Nephron (organoid): ENCODE results near the gene SLC25A22.

Experiments used
- H3K27ac Mint-ChIP-seq, 3 experiments: 2 replicates each; pipeline ENCODE4 v1.8.0; 2020; ENCODE audit warnings: mixed read lengths in 3 of 3, mild to moderate bottlenecking in 2 of 3, moderate library complexity in 1 of 3
- H3K27me3 Mint-ChIP-seq: 2 replicates; pipeline ENCODE4 v1.8.0; 2021; ENCODE audit warnings: low read depth, mild to moderate bottlenecking, moderate library complexity, mixed read lengths
- H3K36me3 Mint-ChIP-seq: 2 replicates; pipeline ENCODE4 v1.8.0; 2020; ENCODE audit warnings: low read depth, mixed read lengths
- H3K4me1 Mint-ChIP-seq: 2 replicates; pipeline ENCODE4 v1.8.0; 2020; ENCODE audit warnings: mixed read lengths
- H3K4me3 Mint-ChIP-seq, 3 experiments: 2 replicates each; pipeline ENCODE4 v1.8.0; 2020; ENCODE audit warnings: mild to moderate bottlenecking in 3 of 3, mixed read lengths in 3 of 3, moderate library complexity in 2 of 3
- H3K9me3 Mint-ChIP-seq: 2 replicates; pipeline ENCODE4 v1.8.0; 2020; ENCODE audit warnings: mixed read lengths
- CTCF ChIP-seq, 3 experiments: fragments of 200-600 bp; sonication (generic); IDR thresholded peaks; one replicate each; pipeline ENCODE4 v1.5.0; 2021; ENCODE audit warnings: antibody characterized with exemption in 3 of 3; ENCODE audit not compliant: unreplicated experiment in 3 of 3

Gene SLC25A22

GRCh38 chr11:791658-792534 is 6.2 kb downstream of the SLC25A22 start:
- no peak overlapping the region for H3K27ac Mint-ChIP-seq

GRCh38 chr11:790721-791564 is 7.1 kb downstream of the SLC25A22 start:
- TF ChIP-seq CTCF (IDR thresholded peaks at IDR 0.05; ENCODE audit: unreplicated experiment in 3 of 3): no peak
- Mint-ChIP-seq H3K4me3 (peak overlapping the region in 1 of 3 experiments; percentile 13), H3K36me3 (peaks cover 3% of the 10 kb centered on the region), H3K4me1 (peaks cover 7% of the 10 kb centered on the region), H3K27ac (no peak overlapping the region), H3K27me3 (no peaks in the 10 kb centered on the region), H3K9me3 (no peaks in the 10 kb centered on the region)

More at GRCh38 chr11:791658-792534, 6.2 kb downstream of the SLC25A22 start:
- H3K9me3 Mint-ChIP-seq: no peaks in the 10 kb centered on the region
- H3K4me1 Mint-ChIP-seq: peaks cover 7% of the 10 kb centered on the region
- peaks cover 3% of the 10 kb centered on the region for H3K36me3 Mint-ChIP-seq
- TF ChIP-seq CTCF (IDR thresholded peaks at IDR 0.05; ENCODE audit: unreplicated experiment in 3 of 3): no peak
- H3K4me3 Mint-ChIP-seq: no peak overlapping the region
- H3K27me3 Mint-ChIP-seq: no peaks in the 10 kb centered on the region

- Mint-ChIP-seq H3K4me1 (peaks cover 8% of the 10 kb centered on the region), H3K4me3 (peak within 1 kb of the TSS in 1 of 3 experiments; percentile 13), H3K27me3 (no peaks in the 10 kb centered on the region)
Observed at GRCh38 chr11:789943-790342, 8.1 kb downstream of the SLC25A22 start, which contains the start of gene CEND1. Gene CEND1, minus strand, starts transcription at chr11:790090. Its CDS starts 1,514 bp downstream, at chr11:788576.

GRCh38 chr11:788953-789940 is 8.8 kb downstream of the SLC25A22 start:
- TF ChIP-seq CTCF (IDR thresholded peaks at IDR 0.05; ENCODE audit: unreplicated experiment in 3 of 3): no peak
- H3K27ac Mint-ChIP-seq: no peak overlapping the region
- H3K4me3 Mint-ChIP-seq: no peak overlapping the region
- H3K9me3 Mint-ChIP-seq: no peaks in the 10 kb centered on the region
- H3K36me3 Mint-ChIP-seq: peaks cover 3% of the 10 kb centered on the region
- no peaks in the 10 kb centered on the region for H3K27me3 Mint-ChIP-seq
- H3K4me1 Mint-ChIP-seq: peaks cover 8% of the 10 kb centered on the region

More at GRCh38 chr11:789943-790342, 8.1 kb downstream of the SLC25A22 start, which contains the start of gene CEND1:
- TF ChIP-seq CTCF (IDR thresholded peaks at IDR 0.05; ENCODE audit: unreplicated experiment in 3 of 3): no peak
- Mint-ChIP-seq H3K27ac (no peak within 1 kb of the TSS), H3K9me3 (no peaks in the 10 kb centered on the region), H3K36me3 (peaks cover 3% of the 10 kb centered on the region)

- no peak for TF ChIP-seq CTCF (IDR thresholded peaks at IDR 0.05; ENCODE audit: unreplicated experiment in 3 of 3)
- H3K9me3 Mint-ChIP-seq: no peaks in the 10 kb centered on the region
- H3K36me3 Mint-ChIP-seq: peaks cover 9% of the 10 kb centered on the region
- no peaks in the 10 kb centered on the region for H3K27me3 Mint-ChIP-seq
- no peak overlapping the region for H3K27ac Mint-ChIP-seq
- no peak overlapping the region for H3K4me3 Mint-ChIP-seq
- peaks cover 18% of the 10 kb centered on the region for H3K4me1 Mint-ChIP-seq
Observed at GRCh38 chr11:788009-788640, 10.0 kb downstream of the SLC25A22 start.
